GM19035 (cell line): ENCODE results near the gene ASIC1.

Source experiments
- ATAC-seq: cut with Tn5 transposase; IDR thresholded peaks from one replicate; pipeline ENCODE4 v1.9.1; 2021; ENCODE audit not compliant: unreplicated experiment

ASIC1 gene

DNA sequence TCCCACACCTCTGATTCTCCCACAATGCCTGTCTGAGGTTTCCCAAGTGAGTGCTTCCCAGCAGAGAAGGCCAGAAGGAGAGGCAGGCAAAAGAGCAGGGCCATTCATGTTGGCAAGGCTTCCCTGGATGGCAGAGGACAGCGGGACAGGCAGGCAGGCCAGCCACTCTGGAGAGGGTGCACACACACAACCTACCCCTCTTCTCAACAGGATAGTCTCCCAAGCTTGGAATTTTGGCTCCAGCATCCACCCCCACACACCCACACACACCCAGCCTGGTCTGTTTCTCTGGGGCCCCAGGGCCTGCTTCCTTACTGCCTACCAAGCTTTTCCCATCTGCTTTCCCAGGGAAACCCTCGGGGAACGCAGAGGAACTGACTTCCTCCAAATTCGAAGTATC, 16.7 kb upstream of the ASIC1 start:
- ATAC-seq, result no peak

DNA sequence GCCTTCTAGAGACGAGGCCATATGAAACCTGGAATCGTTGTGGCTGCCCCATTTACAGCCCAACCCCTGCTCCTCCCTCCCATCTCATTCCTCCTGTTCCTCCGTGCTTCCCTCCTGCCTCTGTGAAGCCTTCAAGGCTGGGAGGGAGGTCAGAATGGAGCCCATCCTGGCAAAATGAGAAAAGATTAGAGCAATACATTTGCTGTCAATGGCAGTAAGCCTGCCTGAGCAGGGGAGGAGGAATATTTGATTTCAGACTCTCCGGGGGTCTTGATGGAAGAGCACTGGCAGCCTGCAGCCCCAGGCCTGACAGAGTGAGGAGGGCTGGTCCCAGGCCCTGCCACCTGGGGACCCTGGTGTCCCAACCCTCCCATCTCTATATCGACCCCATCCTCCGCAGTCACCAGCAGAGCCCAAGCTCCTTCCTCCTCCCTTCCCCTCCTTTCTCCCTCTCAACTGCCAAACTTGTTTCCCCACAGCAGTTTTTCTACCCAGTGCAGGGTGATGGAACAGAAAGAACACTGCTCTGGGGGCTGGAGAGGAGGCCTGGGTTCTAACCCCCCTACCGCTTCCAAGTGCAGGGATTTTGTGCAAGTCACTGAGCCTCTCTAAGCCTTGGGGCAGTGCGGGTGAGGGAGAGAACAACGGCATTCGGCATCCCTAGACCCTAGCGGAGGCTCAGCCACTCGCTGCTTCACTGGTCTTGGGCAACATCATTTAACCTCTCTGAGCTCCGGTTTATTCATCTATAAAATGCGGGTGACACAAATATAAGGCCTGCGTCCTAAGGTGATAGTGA, 16.1 kb upstream of the ASIC1 start:
- ATAC-seq, result no peak

DNA sequence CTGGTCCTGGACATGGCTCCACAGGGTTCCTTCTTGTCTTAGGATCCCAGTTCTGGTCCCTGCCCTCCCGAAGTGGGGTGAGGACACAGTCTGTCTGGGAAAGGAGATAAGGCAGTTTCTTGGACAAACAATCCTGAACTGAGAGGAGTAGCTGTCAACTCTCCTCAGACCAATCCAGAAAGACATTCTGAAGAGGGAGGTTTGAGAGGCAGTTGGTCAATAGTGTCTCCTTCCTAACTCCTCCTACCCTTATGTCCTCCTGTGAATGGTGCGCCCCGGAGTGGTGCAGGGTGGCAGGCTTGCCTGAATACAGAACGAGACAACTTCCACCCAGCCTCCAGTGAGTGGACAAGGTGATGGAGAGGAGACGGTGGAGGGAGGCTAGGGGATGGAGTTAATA, 15.4 kb upstream of the ASIC1 start:
- no peak for ATAC-seq

DNA sequence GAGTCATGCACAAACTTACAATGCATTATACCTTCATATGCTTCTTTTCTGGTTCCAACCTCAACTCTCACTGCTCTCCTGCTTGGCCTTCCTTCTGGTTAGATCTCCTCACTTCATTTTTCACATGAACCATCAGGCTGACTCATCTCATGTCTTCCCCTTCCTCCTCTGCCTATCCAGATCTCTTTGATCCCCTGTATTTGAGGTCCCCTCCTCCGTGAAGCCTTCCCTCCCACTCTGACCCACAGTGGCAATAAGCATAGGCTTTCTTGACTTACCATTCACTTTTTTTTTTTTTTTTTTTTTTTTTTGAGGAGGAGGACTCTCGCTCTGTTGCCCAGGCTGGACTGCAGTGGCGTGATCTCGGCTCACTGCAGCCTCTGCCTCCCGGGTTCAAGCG, 14.7 kb upstream of the ASIC1 start:
- no peak for ATAC-seq

DNA sequence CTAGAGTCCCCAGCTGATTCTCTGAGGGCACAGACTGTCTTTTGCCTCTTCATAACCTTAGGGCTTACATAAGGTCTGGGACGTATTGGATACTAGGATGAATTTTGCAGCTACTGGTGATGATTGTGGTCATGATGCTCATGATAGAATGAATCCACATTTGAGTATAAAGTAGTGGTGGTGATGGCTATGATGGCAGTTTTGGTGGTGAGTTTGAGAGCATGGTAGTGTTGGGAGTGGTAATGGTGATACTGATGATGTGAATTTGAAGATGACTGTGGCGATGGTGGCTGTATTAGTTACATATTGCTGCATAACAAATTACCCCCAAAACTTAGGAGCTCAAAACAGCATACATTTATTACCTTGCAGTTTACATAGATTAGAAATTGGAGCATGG, 14.1 kb upstream of the ASIC1 start:
- no peak for ATAC-seq

DNA sequence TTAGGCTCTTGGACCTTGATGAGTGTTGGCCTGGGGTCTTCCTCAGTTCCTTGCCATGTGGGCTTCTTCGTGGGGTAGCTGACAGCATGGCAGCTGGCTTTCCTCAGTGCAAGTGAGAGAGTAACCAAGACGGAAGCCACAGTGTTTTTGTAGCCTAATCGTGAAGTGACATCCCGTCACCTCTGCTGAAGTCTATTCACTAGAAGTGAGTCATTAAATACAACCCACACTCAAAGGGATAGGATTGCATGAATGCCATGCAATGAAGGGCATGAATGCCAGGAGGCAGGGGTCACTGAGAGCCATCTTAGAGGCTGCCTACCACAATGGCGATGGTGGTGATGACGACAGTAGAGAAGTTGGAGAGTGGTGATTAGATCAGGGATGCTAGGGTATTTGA, 13.5 kb upstream of the ASIC1 start:
- ATAC-seq, result no peak

DNA sequence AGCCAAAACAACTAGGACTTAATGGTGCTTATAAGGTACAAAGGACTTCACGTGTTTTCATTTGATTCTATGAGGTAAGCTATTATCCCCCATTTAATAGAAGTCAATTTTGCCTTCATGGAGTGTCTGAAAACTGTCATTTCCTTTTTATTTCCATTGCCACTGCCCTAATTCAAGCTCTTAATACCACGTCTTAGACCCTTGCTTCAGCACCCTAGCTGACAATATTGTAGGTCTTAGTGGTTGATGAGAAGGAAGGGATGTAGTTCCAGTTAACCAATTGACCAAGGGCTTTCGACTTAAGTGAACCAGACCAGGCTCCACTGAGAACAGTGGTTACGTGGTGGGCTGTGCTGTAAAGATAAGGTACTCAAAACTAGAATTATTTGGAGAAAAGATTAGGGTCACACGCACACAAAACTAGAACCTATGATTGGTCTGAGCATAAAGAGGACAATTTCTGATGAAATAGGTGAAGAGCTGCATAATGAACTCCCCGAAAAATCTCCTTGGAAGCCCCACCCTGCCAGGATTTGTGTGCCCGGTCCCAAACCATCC, 9.6 kb upstream of the ASIC1 start:
- no peak for ATAC-seq

DNA sequence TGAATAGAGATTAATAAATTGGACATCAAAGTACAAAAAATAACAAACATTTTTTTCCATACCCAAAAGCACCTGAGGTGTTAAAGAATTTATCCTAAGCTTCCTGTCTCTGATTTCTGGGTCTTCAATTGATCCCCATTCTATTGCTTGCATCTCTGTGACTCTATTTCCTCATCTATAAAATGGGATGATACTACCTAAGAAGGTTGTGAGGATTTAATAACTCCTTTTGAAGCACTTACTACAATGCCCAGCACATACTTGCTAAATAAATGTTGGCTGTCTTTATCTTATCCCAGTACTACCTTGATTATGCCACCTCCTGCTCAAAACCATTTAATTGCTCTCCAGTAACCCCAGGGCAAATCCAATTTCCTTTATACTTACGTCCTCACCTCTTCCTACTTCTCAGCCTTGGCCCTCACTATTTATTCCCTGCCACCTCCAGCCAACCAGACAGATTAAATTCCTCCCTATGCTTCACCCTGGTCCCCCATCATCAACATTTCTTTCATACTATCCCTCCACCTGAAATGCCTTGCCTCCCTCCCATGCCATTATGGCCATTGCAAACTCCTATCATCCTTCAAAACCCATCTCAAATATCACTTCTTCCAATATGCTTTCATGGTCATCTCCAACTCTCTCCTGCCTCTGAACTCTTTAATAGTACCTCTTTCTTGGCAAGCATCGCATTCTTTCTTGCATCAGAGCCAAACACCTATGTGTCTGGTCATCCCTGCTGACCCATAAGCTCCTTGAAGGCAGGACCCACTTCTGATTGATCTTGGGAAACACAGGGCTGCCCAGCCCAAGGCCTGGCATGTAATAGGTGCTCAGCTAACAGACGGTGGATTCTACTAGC, 7.9 kb upstream of the ASIC1 start:
- no peak for ATAC-seq

DNA sequence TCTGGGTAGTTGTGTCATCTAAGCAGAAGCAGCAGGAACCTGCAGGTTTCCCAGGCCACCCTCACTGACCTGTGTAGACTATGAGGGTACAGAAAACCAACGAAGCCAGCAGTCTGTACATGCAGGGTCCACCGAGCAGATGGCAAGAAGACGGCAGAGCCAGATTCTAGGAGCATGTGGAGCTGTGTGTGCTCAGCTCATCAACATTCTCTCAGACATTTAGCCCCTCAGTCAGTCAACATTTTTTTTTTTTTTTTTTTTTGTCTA, 7.3 kb upstream of the ASIC1 start:
- no peak for ATAC-seq

DNA sequence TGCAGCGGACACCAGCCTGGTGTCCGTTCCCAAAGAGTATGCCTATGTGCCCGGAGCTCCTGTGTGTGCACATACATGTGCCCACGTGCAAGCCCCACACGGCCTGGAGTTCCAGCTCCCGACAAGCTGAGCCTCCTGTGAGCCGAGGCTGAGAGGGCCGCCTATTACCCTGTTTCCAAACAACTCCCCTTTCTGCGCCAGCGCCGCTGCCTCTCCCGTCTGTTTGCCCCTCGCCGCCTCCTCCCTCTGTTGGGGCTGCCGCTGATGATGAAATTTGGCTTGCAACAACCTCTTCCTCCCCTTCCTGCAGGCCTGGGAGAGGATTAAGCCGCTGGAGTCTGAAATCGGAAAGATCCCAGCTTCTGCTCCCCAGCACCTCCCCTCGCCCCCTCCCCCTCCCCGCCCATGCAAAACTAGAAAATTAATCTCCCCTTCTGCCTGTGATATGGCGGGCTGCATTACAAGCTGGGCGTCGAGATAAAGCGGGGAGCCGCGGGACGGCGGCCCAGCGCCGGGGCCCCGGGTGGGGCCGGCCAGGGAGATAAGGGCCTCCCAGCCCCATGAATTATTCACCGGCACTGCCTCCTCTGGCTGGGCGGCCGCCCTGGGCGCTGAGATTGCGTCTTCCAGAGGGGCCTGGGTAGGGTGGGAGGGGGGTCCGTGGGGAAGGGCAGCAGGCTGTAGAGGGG, 6.8 kb upstream of the ASIC1 start:
- ATAC-seq, result no peak

DNA sequence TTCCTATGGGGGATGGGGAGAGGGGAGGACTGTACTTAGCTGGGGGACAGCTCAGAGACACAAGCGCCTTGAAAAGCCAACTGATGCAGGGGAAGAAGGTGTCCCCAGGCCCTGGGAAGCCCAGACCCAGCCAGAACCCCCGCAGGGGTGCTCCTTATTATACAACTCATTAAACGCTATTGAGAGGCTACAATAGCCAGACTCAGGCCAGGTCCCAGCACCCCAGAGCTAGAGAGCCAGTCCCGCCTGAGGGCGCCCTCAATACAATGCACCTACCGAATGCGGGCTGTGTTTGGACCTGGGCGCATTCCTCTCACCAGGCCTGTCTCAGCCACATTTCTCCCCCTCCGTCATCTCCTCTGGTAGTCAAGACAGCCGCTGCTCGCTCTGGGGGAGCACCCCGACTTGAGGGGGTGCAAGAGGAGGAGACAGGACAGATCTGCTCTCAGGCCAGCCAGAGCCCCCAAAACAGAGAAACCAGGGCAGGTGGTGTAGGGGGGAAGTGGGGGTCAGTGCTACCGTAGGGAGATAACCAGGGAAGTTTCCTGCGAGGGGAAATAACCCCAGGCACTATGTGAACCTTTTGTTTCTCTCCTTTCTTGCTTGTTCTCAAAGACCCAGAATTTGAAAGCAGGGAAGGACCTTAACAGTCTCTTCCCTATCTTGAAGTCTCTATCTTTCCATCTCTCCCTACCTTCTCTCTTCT, 6.1 kb upstream of the ASIC1 start:
- ATAC-seq, result no peak

DNA sequence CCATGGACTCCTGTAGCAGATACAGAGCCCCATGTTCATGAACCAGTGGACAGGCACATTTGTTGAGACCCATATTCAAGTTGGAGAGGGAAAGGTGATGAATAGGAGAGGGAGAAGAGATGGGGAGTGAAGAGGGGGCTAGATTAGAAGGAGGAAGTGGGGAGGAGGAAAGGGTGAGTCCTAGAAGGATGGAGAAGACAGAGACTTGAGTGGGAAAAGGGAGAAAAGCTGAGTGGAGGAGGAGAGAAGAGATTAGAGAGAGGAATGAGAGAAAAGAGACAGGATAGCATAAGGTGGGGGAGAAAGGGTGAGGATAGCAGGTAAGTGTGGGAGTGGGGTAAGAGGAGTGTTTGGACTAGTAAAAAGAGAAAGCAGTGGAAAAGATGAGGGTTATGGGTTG, 4.9 kb upstream of the ASIC1 start:
- ATAC-seq, result no peak

DNA sequence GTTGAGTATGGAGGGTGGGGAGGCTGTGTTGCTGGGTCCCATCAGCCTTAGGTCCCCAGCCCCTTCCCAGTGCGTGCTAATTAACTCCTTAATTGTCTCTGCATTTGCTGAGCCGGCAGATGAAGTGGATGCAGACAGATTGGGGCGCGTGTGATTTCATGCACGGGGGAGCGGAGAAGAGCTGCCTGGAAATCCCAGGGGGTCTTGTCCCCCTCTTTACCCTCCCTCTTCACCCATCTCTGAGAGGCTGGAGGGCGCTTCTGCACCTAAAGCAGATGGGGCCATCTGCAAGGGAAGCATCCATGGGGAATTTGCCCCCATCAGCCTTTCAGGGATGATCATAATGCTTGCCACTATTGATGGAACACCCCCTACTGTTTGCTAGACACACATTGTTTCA, 4.4 kb upstream of the ASIC1 start:
- no peak for ATAC-seq

DNA sequence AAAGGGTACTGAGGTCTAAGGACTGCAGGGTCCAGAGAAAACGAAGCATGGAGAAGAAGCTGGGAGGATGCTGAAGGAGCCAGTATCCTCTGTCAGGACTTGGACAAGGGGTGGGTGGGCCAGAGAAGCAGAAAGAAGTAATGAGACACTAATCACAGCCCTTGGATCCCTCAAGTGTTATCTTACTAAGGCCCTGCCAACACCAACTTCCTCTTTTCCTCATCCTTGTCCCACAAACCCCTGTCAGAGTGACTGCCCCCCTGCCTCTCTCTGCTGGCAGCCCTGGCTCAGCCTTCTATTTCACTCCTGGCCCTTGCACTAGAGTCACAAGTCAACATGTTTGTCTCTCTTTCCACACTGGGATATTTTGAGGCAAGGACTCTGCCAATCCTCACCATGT, 3.8 kb upstream of the ASIC1 start:
- ATAC-seq, result no peak

DNA sequence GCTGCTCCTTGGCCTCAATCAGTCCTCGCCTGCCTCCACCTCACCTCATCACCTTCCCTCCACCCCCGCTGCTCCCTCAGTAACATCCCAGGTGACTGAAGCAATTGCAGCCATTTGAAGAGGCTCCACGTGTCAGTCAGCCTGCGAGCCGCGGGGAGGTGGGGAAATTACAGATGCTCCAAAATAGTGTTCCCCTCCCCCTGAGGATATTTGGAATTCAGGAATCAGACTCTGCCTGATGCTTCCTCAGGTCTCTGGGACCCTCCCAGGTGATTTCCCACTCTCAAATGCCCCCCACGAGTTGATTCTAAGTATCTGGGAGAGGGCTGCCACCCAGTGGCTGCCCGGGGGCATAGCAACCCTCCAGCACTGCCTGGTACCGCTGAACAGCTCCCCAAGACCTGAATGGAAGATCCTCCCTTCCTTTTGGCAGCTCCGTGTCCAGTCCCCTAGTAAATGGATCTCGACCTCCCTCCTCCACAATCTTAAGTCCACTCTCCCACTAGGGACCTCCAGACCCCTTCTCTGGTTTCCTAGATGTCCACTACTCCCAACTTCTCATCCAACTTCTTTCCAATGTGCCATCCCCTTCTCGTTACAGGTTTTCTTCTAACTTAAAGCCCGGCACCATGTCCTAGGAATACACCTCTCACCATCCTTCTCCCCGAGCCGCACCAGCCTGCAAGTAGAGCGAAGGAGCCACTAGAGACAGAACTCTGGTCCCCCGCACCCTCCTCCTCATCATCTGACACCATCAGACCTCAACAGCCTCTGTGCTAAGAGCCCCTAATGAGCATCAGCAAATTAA, 1.4 kb upstream of the ASIC1 start:
- no peak for ATAC-seq

DNA sequence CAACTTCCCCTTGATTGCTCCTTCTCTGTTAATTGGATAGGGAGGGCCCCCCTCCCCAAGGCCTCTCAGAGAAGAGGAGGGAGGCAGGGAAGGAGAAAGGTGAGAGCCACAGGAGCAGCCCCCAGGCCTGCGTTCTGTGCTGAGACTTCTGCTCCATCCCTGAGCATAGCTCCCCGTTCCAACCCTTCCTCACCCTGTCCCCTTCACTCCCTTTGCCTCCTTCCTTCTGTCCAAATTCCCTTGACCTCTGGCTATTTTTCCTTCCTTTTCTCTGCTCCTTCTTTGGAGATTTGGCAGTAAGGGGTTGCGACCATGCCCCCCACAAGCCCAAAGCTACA, 788 bp upstream of the ASIC1 start:
- ATAC-seq, result no peak

DNA sequence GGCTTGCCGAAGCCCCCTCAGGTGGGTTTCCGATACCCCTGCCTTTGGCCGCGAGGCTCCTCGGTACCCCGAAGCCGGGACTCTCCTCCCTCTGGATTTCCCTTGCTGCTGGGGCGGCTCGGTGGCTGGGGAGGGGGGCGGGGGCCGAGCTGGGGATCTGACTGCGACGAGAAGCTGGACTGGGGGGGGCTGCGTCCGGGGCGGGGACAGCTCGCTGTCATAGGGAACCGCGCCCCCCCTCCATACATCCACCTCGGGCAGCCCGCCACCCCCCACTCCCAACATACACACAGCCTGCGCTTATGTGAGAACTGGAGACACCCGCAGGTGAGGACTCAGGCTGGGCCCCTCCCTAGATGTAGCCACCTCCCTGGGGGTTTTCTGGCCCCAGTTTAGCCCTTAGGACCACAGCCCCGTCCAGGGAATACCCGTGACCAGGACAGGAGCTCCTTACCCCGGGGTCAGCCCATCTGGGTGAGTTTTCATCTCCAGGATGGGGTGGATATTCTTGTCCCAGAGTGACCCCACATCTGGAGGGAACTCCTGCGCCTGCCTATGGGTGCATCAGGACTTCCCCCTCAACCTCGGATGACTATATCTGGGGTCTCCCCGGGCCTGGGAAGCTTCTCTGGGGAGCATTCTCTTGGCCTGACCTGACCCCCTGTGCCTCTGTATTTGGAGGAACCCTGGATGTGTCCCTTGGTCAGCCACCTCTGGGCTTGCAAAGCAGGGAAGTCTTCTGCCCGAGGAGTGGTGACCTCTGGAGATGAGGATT, 687 bp downstream of the ASIC1 start:
- ATAC-seq, result no peak

DNA sequence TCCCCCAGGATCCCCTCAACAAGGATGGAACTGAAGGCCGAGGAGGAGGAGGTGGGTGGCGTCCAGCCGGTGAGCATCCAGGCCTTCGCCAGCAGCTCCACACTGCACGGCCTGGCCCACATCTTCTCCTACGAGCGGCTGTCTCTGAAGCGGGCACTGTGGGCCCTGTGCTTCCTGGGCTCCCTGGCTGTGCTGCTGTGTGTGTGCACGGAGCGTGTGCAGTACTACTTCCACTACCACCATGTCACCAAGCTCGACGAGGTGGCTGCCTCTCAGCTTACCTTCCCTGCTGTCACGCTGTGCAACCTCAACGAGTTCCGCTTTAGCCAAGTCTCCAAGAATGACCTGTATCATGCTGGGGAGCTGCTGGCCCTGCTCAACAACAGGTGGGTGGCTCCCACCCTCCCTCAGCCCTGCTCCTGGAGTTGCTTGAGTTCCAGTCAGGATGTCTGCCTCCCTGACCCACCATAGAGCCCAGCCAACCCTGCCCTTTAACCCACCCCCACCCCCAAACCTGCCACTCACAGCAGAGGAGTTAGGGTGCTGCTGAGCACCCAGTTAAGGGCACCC, 1.4 kb downstream of the ASIC1 start:
- no peak for ATAC-seq

DNA sequence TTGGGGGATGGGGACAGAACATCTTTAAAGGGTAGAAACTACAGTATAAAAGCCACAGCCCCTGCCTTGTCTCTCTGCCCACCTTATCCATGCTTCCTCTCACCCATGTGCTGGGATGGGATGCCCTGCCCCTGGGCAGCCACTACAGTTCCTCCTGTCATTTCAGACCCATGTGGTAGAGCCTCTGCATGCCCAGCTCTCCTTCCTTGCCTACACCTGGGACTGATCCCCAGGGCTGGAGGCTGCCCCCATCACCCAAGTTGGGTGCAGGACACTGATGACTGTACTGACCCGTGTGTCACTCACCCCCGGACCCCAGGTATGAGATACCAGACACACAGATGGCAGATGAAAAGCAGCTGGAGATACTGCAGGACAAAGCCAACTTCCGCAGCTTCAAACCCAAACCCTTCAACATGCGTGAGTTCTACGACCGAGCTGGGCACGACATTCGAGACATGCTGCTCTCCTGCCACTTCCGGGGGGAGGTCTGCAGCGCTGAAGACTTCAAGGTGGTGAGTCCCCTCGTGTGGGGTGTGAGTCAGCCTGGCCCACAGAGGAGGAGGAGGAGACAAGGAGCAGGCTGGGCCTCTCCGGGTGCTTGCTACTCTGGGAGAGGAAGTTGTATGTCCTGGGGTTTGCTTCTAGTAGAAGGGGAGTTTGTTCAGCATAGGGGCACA, 2.2 kb downstream of the ASIC1 start:
- ATAC-seq, result no peak
